HL-60 (cell line): ENCODE data around the gene MLXIPL.

ENCODE experiments used
- POLR2AphosphoS5 ChIP-seq: IDR thresholded peaks from 2 replicates; pipeline ENCODE4 v1.6.1; 2012; ENCODE audit warnings: low read depth
- TF ChIP-seq, protein P1 (sequence below): IDR thresholded peaks from one replicate; pipeline ENCODE4 v1.5.1; 2011; ENCODE audit warnings: low read length, control low read depth, inconsistent platforms; ENCODE audit not compliant: insufficient read depth
- TF ChIP-seq, protein P2 (sequence below): IDR thresholded peaks from 2 replicates; pipeline ENCODE4 v1.6.1; 2012; ENCODE audit warnings: low read depth; ENCODE audit not compliant: insufficient replicate concordance

DNA sequence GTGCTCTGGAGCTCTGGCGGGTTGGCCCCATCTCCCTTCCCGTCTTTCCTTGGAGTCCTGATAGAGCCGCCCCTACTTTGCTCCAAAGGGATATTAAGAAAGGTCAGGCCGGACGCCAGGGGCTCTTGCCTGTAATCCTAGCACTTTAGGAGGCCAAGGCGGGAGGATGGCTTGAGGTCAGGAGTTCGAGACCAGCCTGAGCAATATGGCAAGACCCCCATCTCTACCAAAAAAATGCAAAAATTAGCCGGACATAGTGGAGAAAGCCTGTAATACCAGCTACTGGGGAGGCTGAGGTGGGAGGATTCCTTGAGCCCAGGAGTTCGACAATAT, 313 bp upstream of the MLXIPL start:
- TF ChIP-seq, protein P1, sequence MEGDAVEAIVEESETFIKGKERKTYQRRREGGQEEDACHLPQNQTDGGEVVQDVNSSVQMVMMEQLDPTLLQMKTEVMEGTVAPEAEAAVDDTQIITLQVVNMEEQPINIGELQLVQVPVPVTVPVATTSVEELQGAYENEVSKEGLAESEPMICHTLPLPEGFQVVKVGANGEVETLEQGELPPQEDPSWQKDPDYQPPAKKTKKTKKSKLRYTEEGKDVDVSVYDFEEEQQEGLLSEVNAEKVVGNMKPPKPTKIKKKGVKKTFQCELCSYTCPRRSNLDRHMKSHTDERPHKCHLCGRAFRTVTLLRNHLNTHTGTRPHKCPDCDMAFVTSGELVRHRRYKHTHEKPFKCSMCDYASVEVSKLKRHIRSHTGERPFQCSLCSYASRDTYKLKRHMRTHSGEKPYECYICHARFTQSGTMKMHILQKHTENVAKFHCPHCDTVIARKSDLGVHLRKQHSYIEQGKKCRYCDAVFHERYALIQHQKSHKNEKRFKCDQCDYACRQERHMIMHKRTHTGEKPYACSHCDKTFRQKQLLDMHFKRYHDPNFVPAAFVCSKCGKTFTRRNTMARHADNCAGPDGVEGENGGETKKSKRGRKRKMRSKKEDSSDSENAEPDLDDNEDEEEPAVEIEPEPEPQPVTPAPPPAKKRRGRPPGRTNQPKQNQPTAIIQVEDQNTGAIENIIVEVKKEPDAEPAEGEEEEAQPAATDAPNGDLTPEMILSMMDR, result no peak
- no peak for TF ChIP-seq POLR2AphosphoS5
- TF ChIP-seq, protein P2, sequence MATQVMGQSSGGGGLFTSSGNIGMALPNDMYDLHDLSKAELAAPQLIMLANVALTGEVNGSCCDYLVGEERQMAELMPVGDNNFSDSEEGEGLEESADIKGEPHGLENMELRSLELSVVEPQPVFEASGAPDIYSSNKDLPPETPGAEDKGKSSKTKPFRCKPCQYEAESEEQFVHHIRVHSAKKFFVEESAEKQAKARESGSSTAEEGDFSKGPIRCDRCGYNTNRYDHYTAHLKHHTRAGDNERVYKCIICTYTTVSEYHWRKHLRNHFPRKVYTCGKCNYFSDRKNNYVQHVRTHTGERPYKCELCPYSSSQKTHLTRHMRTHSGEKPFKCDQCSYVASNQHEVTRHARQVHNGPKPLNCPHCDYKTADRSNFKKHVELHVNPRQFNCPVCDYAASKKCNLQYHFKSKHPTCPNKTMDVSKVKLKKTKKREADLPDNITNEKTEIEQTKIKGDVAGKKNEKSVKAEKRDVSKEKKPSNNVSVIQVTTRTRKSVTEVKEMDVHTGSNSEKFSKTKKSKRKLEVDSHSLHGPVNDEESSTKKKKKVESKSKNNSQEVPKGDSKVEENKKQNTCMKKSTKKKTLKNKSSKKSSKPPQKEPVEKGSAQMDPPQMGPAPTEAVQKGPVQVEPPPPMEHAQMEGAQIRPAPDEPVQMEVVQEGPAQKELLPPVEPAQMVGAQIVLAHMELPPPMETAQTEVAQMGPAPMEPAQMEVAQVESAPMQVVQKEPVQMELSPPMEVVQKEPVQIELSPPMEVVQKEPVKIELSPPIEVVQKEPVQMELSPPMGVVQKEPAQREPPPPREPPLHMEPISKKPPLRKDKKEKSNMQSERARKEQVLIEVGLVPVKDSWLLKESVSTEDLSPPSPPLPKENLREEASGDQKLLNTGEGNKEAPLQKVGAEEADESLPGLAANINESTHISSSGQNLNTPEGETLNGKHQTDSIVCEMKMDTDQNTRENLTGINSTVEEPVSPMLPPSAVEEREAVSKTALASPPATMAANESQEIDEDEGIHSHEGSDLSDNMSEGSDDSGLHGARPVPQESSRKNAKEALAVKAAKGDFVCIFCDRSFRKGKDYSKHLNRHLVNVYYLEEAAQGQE, result no peak
